DND-41 (cell line): ENCODE measurements around the gene TPPP.
A peak's percentile ranks its signal among the peaks of the same experiment; 100 is the strongest.

Experiments used
- ATAC-seq: fragments of 200-7000 bp; cut with Tn5 transposase; 3 replicates; pipeline ENCODE4 v1.9.1; 2021; ENCODE audit warnings: low read depth; ENCODE audit not compliant: insufficient read depth
- DNase-seq: peaks from one replicate; pipeline ENCODE4 v3.0.0-alpha.2; 2020
- H2AFZ ChIP-seq: 2 replicates; pipeline ENCODE4 v1.6.0; 2012; ENCODE audit warnings: low read depth, low read length
- H3K27ac ChIP-seq: 2 replicates; pipeline ENCODE4 v1.5.1; 2012; ENCODE audit warnings: low read length, inconsistent platforms
- H3K27me3 ChIP-seq: fragments of 200-600 bp; sonication (generic); 2 replicates; pipeline ENCODE4 v1.6.0; 2012; ENCODE audit warnings: low read length, mild to moderate bottlenecking, inconsistent platforms; ENCODE audit not compliant: insufficient read depth, poor library complexity
- H3K36me3 ChIP-seq: 2 replicates; pipeline ENCODE4 v1.5.1; 2012; ENCODE audit warnings: low read length, inconsistent platforms; ENCODE audit not compliant: insufficient read depth
- H3K4me1 ChIP-seq: 2 replicates; pipeline ENCODE4 v1.5.1; 2012; ENCODE audit warnings: mild to moderate bottlenecking, low read length; ENCODE audit not compliant: insufficient read depth
- H3K4me2 ChIP-seq: 2 replicates; pipeline ENCODE4 v1.6.0; 2012; ENCODE audit warnings: mild to moderate bottlenecking, moderate library complexity, low read length, inconsistent platforms; ENCODE audit not compliant: insufficient read depth
- H3K4me3 ChIP-seq, 2 experiments: fragments of 200-600 bp in 1 of 2; shearing (Covaris generic) in 1 of 2; 2 replicates each; pipeline ENCODE4 v1.5.1; 2012 to 2016; ENCODE audit warnings: inconsistent platforms in 2 of 2, low read length in 2 of 2, mild to moderate bottlenecking in 2 of 2, low read depth in 1 of 2, moderate library complexity in 1 of 2
- H3K79me2 ChIP-seq: 2 replicates; pipeline ENCODE4 v1.6.0; 2012; ENCODE audit warnings: low read length, inconsistent platforms; ENCODE audit not compliant: insufficient read depth
- H3K9ac ChIP-seq: 2 replicates; pipeline ENCODE4 v1.6.0; 2012; ENCODE audit warnings: low read depth, mild to moderate bottlenecking, inconsistent platforms, low read length, moderate library complexity
- H3K9me3 ChIP-seq: 2 replicates; pipeline ENCODE4 v1.5.1; 2012; ENCODE audit warnings: low read length, moderate library complexity, mild to moderate bottlenecking, inconsistent platforms; ENCODE audit not compliant: insufficient read depth, severe bottlenecking
- H4K20me1 ChIP-seq: 2 replicates; pipeline ENCODE4 v1.6.0; 2012; ENCODE audit warnings: low read length; ENCODE audit not compliant: insufficient read depth
- CTCF ChIP-seq: IDR thresholded peaks from 2 replicates; pipeline ENCODE4 v1.5.1; 2012; ENCODE audit warnings: borderline replicate concordance, low read length, moderate library complexity, mild to moderate bottlenecking; ENCODE audit not compliant: poor library complexity, severe bottlenecking; ENCODE audit errors: extremely low read depth
- EZH2 ChIP-seq: IDR thresholded peaks from 3 replicates; pipeline ENCODE4 v1.6.1; 2012; ENCODE audit warnings: borderline replicate concordance, low read depth, mild to moderate bottlenecking, moderate library complexity, low read length, inconsistent platforms; ENCODE audit not compliant: severe bottlenecking

Gene TPPP

DNA sequence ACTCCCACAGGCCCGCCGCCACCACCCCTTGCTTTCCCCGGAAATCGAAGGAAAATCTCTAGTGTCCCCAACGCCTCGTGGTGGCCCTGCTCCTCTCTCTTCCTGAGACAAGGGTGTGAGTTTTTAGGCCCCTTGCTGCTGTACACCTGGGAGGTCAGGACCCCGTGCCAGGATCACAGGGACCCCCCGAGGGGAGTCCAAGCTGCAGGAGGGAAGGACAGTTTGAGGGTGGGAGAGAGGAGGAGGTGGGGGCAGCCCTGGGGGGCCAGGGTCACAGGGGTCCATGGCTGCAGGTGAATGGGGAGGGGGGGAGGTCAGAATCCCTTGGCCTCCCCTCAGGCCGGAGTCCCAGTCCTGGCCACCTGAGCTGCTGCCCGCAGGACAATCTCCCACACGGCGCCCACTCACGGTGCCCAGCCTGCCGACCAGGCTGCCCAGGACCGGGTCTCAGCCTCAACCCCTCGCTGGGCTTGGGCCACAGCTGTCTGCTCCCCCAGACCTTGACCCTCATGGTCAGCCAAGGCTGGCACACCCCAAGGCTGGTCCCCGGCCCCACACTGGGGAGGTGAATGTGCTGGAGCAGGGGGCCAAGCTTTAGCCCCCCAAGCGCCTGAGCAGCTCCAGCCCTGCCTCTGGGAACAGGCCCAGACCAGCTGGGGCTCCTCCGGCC is 19.9 kb downstream of the TPPP start:
- Histone ChIP-seq H3K27me3 (no peaks in the 10 kb centered on the region), H3K9me3 (no peaks in the 10 kb centered on the region), H3K79me2 (no peaks in the 10 kb centered on the region), H2AFZ (no peak overlapping the region), H3K27ac (no peak overlapping the region), H4K20me1 (peaks cover 42% of the 10 kb centered on the region), H3K4me1 (no peaks in the 10 kb centered on the region), H3K4me2 (no peak overlapping the region), H3K36me3 (peaks cover 4% of the 10 kb centered on the region; the same call in 1 of the 2 replicates), H3K4me3 (no peak overlapping the region), H3K9ac (no peak overlapping the region)
- ATAC-seq (no peak), DNase-seq (no peak)
- TF ChIP-seq CTCF (no peak), EZH2 (no peak)

- TF ChIP-seq EZH2 (no peak), CTCF (no peak)
- Histone ChIP-seq H3K79me2 (no peaks in the 10 kb centered on the region), H3K27me3 (no peaks in the 10 kb centered on the region), H3K27ac (no peak overlapping the region), H3K4me3 (no peak overlapping the region), H3K4me1 (no peaks in the 10 kb centered on the region), H2AFZ (no peak overlapping the region), H3K36me3 (peaks cover 4% of the 10 kb centered on the region; the same call in 1 of the 2 replicates), H3K4me2 (no peak overlapping the region), H3K9ac (no peak overlapping the region), H3K9me3 (no peaks in the 10 kb centered on the region), H4K20me1 (peaks cover 42% of the 10 kb centered on the region)
- no peak for ATAC-seq
- peak; percentile 39 for DNase-seq
Observed at GRCh38 chr5:672329-673160, 20.6 kb downstream of the TPPP start.

DNA sequence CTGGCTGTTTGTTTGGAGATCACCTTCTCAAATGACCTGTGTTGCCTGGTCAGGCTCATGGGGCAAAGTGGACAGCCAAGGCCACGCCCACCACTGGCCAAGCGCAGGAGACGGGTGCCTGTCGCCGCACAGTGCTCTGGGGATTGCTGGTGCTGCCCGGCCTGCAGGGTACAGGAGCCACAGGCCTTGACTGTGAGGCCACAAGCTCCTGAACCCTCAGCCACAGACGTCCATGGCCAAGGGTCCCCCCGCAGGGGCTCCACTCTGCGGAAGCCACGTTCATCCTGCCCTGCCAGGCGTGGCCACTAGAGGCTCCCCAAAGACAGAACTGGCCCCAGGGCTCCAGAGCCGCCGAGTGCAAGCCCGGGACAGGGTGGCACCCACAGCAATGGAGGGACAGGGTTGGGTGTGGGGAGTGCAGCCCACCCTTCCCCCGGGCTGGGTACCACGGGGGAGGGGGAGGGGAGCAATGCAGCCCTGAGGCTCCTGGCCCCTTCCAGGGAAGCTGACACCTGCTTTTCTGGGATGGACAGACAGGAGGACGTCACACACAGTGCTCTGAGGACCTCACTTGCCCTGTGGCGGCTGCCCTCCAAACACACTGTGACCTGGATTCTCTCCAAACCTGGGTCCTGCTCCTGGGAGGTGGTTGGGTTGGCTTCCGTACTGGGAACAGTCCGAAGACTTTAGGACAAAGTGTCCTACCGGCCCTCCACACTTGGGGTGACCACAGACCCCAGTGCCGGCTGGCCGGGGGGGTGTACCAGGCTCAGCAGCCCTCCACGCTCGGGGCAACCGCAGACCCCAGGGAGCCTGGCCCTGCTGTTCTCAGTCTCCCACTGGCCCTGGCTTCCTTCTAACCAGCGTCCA is 21.5 kb downstream of the TPPP start:
- Histone ChIP-seq H3K4me2 (no peak overlapping the region), H3K79me2 (no peaks in the 10 kb centered on the region), H2AFZ (no peak overlapping the region), H3K36me3 (peaks cover 13% of the 10 kb centered on the region; the same call in 1 of the 2 replicates), H3K9me3 (no peaks in the 10 kb centered on the region), H3K27ac (no peak overlapping the region), H3K4me1 (no peaks in the 10 kb centered on the region), H3K27me3 (no peaks in the 10 kb centered on the region), H4K20me1 (peaks cover 42% of the 10 kb centered on the region), H3K4me3 (no peak overlapping the region), H3K9ac (no peak overlapping the region)
- DNase-seq = peak; percentile 69
- ATAC-seq = peak; percentile 78
- TF ChIP-seq EZH2 = no peak
- peak; percentile 85 for TF ChIP-seq CTCF
